SKM-1 (cell line): ENCODE measurements around the gene DUSP18.
"Not testable (repeated sequence)": the region's sequence is repeated elsewhere in the genome, so short reads cannot be mapped to it uniquely, and the experiment has no call there.

ENCODE experiments used
- DNase-seq: peaks from one replicate; lab custom pipeline; 2025; ENCODE audit not compliant: unreplicated experiment; lab: John Stamatoyannopoulos, UW

DUSP18 gene

GRCh38 chr22:30667494-30668385 is at the start of gene DUSP18:
Gene DUSP18 (minus strand): TSS chr22:30667875. CDS start chr22:30664003, 3,872 bp downstream.
- peak; percentile 70 for DNase-seq

- no peak for DNase-seq
Observed at GRCh38 chr22:30714062-30714461, 46.4 kb upstream of the DUSP18 start.

- DNase-seq: no peak
Observed at GRCh38 chr22:30712094-30712493, 44.4 kb upstream of the DUSP18 start.

GRCh38 chr22:30709980-30710379 is 42.3 kb upstream of the DUSP18 start:
- DNase-seq: not testable (repeated sequence)

GRCh38 chr22:30705710-30706651 is 38.3 kb upstream of the DUSP18 start:
- no peak for DNase-seq

- DNase-seq: no peak
Observed at GRCh38 chr22:30704978-30705377, 37.3 kb upstream of the DUSP18 start.

GRCh38 chr22:30702856-30703255 is 35.2 kb upstream of the DUSP18 start:
- no peak for DNase-seq

GRCh38 chr22:30701872-30702271 is 34.2 kb upstream of the DUSP18 start:
- no peak for DNase-seq

GRCh38 chr22:30697975-30698374 is 30.3 kb upstream of the DUSP18 start:
- DNase-seq: no peak

GRCh38 chr22:30695871-30696655 is 28.4 kb upstream of the DUSP18 start:
- DNase-seq: no peak

GRCh38 chr22:30695351-30695851 is 27.7 kb upstream of the DUSP18 start:
- no peak for DNase-seq

GRCh38 chr22:30694640-30695350 is 27.1 kb upstream of the DUSP18 start, which contains the start of gene OSBP2:
Gene OSBP2 (plus strand): TSS chr22:30694874. CDS start chr22:30694910, 36 bp downstream.
- no peak for DNase-seq

GRCh38 chr22:30694171-30694639 is 26.5 kb upstream of the DUSP18 start:
- DNase-seq: no peak

GRCh38 chr22:30691204-30691603 is 23.5 kb upstream of the DUSP18 start:
- no peak for DNase-seq

GRCh38 chr22:30689622-30690021 is 21.9 kb upstream of the DUSP18 start:
- DNase-seq: no peak

GRCh38 chr22:30687358-30687757 is 19.7 kb upstream of the DUSP18 start:
- no peak for DNase-seq

- DNase-seq: no peak
Observed at GRCh38 chr22:30685178-30685577, 17.5 kb upstream of the DUSP18 start.

GRCh38 chr22:30681831-30682230 is 14.2 kb upstream of the DUSP18 start:
- DNase-seq: no peak

- no peak for DNase-seq
Observed at GRCh38 chr22:30680991-30681770, 13.5 kb upstream of the DUSP18 start.
